Effector memory CD4-positive, alpha-beta T cell (primary cell): ENCODE measurements around the gene SERINC1.

Source experiments
- DNase-seq, 3 donors: peaks; one replicate each; pipeline ENCODE4 v3.0.0-alpha.2; 2020
- H3K27ac ChIP-seq: 2 replicates; pipeline ENCODE4 v1.7.0; 2013; ENCODE audit warnings: mild to moderate bottlenecking, low read length, moderate library complexity; ENCODE audit not compliant: insufficient read depth, poor library complexity, severe bottlenecking
- H3K27me3 ChIP-seq: replicated peaks from 2 replicates; pipeline ENCODE4 v1.7.0; 2013; ENCODE audit warnings: mild to moderate bottlenecking, low read length; ENCODE audit not compliant: insufficient read depth, control insufficient read depth, poor library complexity, severe bottlenecking
- H3K36me3 ChIP-seq: 2 replicates; pipeline ENCODE4 v1.7.0; 2013; ENCODE audit warnings: mild to moderate bottlenecking, low read length, moderate library complexity; ENCODE audit not compliant: control insufficient read depth, insufficient read depth
- H3K4me1 ChIP-seq: 2 replicates; pipeline ENCODE4 v1.7.0; 2013; ENCODE audit warnings: low read length, mild to moderate bottlenecking; ENCODE audit not compliant: control insufficient read depth, insufficient read depth, poor library complexity, severe bottlenecking
- H3K4me3 ChIP-seq: 2 replicates; pipeline ENCODE4 v1.7.0; 2013; ENCODE audit warnings: low read length, low read depth, mild to moderate bottlenecking; ENCODE audit not compliant: insufficient read depth, poor library complexity, severe bottlenecking
- H3K9me3 ChIP-seq: 2 replicates; pipeline ENCODE4 v1.7.0; 2013; ENCODE audit warnings: mild to moderate bottlenecking, low read length, moderate library complexity; ENCODE audit not compliant: control insufficient read depth

The SERINC1 gene

GRCh38 chr6:122400121-122400450 is 71.5 kb downstream of the SERINC1 start:
- Histone ChIP-seq H3K27ac (peak overlapping the region; percentile 85), H3K9me3 (no peaks in the 10 kb centered on the region), H3K27me3 (no peaks in the 10 kb centered on the region), H3K4me3 (peak overlapping the region; percentile 99), H3K4me1 (no peaks in the 10 kb centered on the region), H3K36me3 (no peaks in the 10 kb centered on the region)
- DNase-seq: no peak

- peak within 1 kb of the TSS; percentile 99 for H3K4me3 ChIP-seq
- peak; percentile 91 to 93 (median 93) for DNase-seq
- no peaks in the 10 kb centered on the region for H3K27me3 ChIP-seq
- H3K9me3 ChIP-seq: no peaks in the 10 kb centered on the region
- no peaks in the 10 kb centered on the region for H3K36me3 ChIP-seq
- peak within 1 kb of the TSS; percentile 85 for H3K27ac ChIP-seq
- no peaks in the 10 kb centered on the region for H3K4me1 ChIP-seq
Observed at GRCh38 chr6:122399348-122400120, 72.1 kb downstream of the SERINC1 start, which contains the start of gene HSF2. Gene HSF2 (plus strand): TSS chr6:122399652. CDS start chr6:122399738, 86 bp downstream.

- peak overlapping the region; percentile 30 for H3K4me3 ChIP-seq
Observed at GRCh38 chr6:122399055-122399347, 72.6 kb downstream of the SERINC1 start.

GRCh38 chr6:122394016-122394415 is 77.6 kb downstream of the SERINC1 start:
- Histone ChIP-seq H3K4me3 (no peak overlapping the region), H3K27ac (no peak overlapping the region), H3K36me3 (no peaks in the 10 kb centered on the region), H3K27me3 (no peaks in the 10 kb centered on the region), H3K4me1 (no peaks in the 10 kb centered on the region), H3K9me3 (no peaks in the 10 kb centered on the region)
- no peak for DNase-seq

More at GRCh38 chr6:122399055-122399347, 72.6 kb downstream of the SERINC1 start:
- peak overlapping the region; percentile 85 for H3K27ac ChIP-seq
- H3K4me1 ChIP-seq: no peaks in the 10 kb centered on the region
- no peaks in the 10 kb centered on the region for H3K36me3 ChIP-seq
- H3K27me3 ChIP-seq: no peaks in the 10 kb centered on the region
- DNase-seq: no peak
- H3K9me3 ChIP-seq: no peaks in the 10 kb centered on the region

- no peak for DNase-seq
- no peaks in the 10 kb centered on the region for H3K4me1 ChIP-seq
- no peak overlapping the region for H3K27ac ChIP-seq
- no peak overlapping the region for H3K4me3 ChIP-seq
- no peaks in the 10 kb centered on the region for H3K27me3 ChIP-seq
- no peaks in the 10 kb centered on the region for H3K36me3 ChIP-seq
- no peaks in the 10 kb centered on the region for H3K9me3 ChIP-seq
Observed at GRCh38 chr6:122393351-122393896, 78.2 kb downstream of the SERINC1 start.
